ENCODE data around the gene DDX54. TPM values are rescaled to one million over a fixed set of nuclear protein-coding genes. Genes with fewer than 3 reads are reported as not detected.

DDX54 gene
- total RNA-seq, 2 donors from 2014 or later = 81.4 to 82.7 TPM

DNA sequence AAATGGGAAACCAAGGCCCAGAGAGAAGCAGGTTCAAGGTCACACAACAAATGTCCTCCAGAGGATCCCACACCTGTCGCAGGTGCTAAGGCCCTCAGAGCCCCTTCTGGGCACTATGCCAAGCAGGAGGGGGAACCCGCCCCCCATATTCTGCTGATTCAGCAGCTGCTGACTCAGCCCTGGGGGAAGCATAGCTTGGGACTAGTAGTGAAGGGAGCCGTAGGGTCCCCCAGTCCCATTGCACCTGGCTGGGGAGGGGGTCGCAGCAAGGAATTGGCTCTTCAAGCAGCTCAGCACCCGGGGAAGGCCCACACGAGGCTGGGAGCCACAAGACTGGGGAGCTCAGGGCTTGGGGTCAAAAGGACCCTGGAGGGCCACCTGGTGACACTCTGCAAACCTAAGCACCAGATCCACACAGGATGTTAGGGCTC lies 50.7 kb downstream of the DDX54 start:
- Mint-ChIP-seq H3K9me3 (no peaks in the 10 kb centered on the region), H3K4me1 (ENCODE audit: low read depth) (peaks cover 33% of the 10 kb centered on the region), H3K27me3 (ENCODE audit: low read depth) (no peaks in the 10 kb centered on the region), H3K27ac (no peak overlapping the region), H3K4me3 (peak overlapping the region; percentile 81 to 90), H3K36me3 (ENCODE audit: insufficient read depth in 2 of 2) (no peaks in the 10 kb centered on the region)
- ATAC-seq (replicated peaks in 1 of 2) (no peak), DNase-seq (no peak)

DNA sequence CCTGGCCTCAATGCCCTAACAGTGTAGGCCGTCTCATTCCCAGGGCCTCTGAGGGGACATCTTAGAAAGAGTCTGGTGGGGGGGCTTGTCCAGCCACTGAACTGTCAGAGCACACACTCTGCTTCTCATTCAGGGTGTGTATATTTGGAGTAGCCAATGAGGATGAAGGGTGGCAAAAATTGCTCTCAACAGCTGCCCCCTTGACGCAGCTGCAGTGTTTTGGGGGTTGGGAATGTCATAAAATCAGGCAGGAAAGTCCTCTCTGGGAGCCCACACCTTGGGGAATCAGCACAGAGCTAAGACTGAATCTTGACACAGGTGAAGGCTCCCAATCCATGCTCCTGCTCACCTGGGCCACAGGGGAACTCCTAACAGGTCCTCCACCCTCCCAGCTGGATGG lies 51.2 kb downstream of the DDX54 start:
- H3K27ac Mint-ChIP-seq = no peak overlapping the region
- no peak for ATAC-seq (replicated peaks in 1 of 2)
- H3K27me3 Mint-ChIP-seq (ENCODE audit: low read depth) = no peaks in the 10 kb centered on the region
- H3K9me3 Mint-ChIP-seq = no peaks in the 10 kb centered on the region
- H3K4me3 Mint-ChIP-seq = peak overlapping the region in 1 of 2 donors; percentile 81
- peaks cover 33% of the 10 kb centered on the region for H3K4me1 Mint-ChIP-seq (ENCODE audit: low read depth)
- no peak for DNase-seq
- H3K36me3 Mint-ChIP-seq (ENCODE audit: insufficient read depth in 2 of 2) = no peaks in the 10 kb centered on the region

DNA sequence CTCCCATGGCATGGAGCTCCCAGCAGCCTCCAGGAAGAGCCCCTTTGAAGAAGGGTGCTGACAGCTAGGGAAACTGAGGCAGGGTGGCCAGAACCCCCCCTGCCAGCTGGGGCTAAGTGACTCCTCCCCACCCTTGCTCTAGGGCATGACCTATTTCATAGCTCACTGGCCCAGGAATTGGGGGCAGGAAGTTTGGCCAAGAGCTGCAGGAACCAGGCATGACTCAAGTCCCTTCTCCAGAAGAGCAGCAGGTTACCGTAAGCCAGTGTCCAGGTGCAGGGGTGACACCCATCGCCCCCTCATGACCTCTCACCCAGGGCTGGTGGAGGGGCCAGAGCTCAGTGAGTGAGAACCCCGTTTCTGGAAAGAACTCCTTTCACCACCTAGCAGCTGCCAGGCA lies 51.6 kb downstream of the DDX54 start:
- Mint-ChIP-seq H3K27ac (no peak overlapping the region), H3K27me3 (ENCODE audit: low read depth) (no peaks in the 10 kb centered on the region), H3K4me3 (peak overlapping the region in 1 of 2 donors; percentile 81), H3K9me3 (no peaks in the 10 kb centered on the region), H3K36me3 (ENCODE audit: insufficient read depth in 2 of 2) (no peaks in the 10 kb centered on the region), H3K4me1 (ENCODE audit: low read depth) (peaks cover 35% of the 10 kb centered on the region)
- no peak for ATAC-seq (replicated peaks in 1 of 2)
- no peak for DNase-seq

DNA sequence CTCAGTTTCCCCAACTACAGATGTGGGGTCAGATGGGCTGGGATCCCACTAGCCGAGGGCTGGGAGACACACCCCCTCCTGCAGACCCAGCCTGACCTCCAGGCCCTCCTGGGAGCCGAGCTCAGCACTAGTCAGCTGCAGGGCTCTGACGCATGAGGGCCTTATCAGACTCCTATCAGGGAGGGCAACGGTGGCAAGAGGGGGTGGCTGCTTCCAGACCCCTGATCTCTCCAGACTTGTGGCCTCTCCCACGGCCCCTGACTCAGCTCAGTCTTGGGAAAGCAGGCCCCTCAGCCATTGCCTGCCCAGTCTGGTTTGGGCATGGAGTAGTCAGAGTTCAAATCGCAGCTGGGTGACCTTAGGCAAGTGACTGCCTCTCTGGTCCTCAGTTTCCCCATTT lies 52.2 kb downstream of the DDX54 start:
- ATAC-seq (replicated peaks in 1 of 2) = no peak
- DNase-seq = no peak
- H3K4me1 Mint-ChIP-seq (ENCODE audit: low read depth) = peaks cover 37% of the 10 kb centered on the region
- no peaks in the 10 kb centered on the region for H3K9me3 Mint-ChIP-seq
- H3K27ac Mint-ChIP-seq = no peak overlapping the region
- no peaks in the 10 kb centered on the region for H3K36me3 Mint-ChIP-seq (ENCODE audit: insufficient read depth in 2 of 2)
- no peaks in the 10 kb centered on the region for H3K27me3 Mint-ChIP-seq (ENCODE audit: low read depth)
- H3K4me3 Mint-ChIP-seq = no peak overlapping the region

DNA sequence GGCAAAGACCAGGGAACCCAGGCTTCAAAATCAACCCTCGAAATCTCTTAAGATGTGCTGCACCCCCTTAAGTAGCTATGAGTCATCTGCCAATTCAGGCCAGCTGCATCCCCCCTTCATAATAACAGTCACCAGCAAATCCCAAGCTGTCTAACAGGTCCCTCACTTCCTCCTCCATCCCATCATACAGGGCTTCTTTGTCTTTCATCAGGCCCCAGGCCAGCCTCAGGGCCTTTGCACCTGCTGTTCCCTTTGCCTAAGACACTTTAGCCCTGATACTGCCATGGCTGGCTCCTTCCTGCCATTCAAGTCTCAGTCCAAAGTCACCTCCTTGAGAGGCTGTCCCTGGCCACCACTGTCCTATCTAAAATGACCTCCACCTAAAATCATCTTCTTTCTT lies 53.7 kb downstream of the DDX54 start:
- ATAC-seq (replicated peaks in 1 of 2) = no peak
- DNase-seq = no peak
- H3K4me3 Mint-ChIP-seq = no peak overlapping the region
- H3K36me3 Mint-ChIP-seq (ENCODE audit: insufficient read depth in 2 of 2) = no peaks in the 10 kb centered on the region
- H3K9me3 Mint-ChIP-seq = no peaks in the 10 kb centered on the region
- H3K4me1 Mint-ChIP-seq (ENCODE audit: low read depth) = peaks cover 29% of the 10 kb centered on the region
- H3K27ac Mint-ChIP-seq = no peak overlapping the region
- no peaks in the 10 kb centered on the region for H3K27me3 Mint-ChIP-seq (ENCODE audit: low read depth)

DNA sequence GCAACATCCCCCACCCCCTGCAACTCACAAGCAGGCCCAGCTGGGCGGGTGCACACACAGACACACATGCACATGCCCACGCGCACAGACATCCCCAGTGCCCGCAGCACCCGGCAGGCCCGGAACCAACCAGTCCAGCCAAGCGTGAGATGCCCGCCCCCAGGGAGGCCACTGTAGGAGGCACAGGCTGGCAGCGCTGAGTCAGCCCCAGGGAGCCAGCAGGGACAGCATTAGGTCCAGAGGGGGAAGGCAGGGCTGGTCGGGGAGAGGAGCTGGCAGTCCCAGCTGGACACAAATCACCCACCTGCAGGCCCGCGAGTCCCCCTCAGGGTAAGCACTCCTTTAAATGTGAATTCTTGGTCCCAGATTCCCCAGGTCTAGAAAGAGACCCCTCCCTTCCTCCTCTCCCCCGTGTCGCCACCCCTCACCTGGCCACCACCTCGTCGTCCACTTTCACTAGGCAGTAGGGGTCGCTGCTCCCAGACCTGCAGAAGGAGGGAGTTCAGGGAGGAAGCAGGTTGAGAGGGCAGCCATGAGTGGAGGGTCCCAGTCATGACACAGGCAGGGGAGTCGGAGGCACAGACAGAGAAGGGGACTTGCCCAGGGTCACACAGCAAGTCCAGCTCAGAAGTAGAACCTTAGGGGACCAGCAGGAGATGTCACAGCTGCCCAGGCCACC lies 54.7 kb downstream of the DDX54 start:
- no peak for DNase-seq
- Mint-ChIP-seq H3K4me3 (no peak overlapping the region), H3K27ac (no peak overlapping the region), H3K9me3 (no peaks in the 10 kb centered on the region), H3K4me1 (ENCODE audit: low read depth) (peaks cover 20% of the 10 kb centered on the region), H3K36me3 (ENCODE audit: insufficient read depth in 2 of 2) (no peaks in the 10 kb centered on the region), H3K27me3 (ENCODE audit: low read depth) (no peaks in the 10 kb centered on the region)
- ATAC-seq (replicated peaks in 1 of 2) = no peak

DNA sequence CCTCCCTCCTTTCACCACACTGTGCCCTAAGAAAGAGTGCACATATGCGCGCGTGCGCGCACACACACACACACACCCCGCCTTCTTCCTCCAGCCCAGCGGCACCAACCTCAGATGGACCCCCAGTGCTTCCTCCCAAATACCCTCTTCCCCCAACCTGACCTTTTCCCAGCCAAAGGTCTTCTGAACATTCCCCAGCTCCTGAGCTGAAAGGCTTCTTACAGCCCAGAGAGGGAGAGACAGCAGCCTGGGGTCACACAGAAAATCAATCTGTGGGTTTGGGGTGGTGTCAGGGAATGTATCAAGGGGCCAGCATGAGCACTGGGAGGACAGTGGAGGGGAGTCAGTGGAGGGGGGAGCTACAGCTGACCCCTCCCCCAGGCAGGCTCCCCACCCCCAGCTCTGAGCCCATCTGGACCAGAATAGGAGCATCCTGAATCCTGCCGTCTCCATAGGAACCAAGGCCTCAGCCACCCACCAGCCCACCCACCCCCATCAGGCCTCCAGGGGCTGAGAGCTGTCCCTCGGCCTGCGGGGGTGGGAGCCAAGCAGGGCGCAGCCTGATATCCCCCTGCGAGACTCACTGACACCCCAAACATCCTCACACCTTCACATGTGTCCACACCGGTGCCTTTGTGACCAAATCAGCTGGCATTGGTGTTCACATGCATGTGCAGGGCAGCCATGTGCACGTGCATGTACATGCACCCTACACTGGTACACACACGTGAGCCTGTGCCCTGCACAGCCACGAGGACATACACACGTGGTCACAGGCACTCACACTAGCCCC lies 55.4 kb downstream of the DDX54 start:
- no peak overlapping the region for H3K27ac Mint-ChIP-seq
- no peaks in the 10 kb centered on the region for H3K36me3 Mint-ChIP-seq (ENCODE audit: insufficient read depth in 2 of 2)
- H3K9me3 Mint-ChIP-seq = no peaks in the 10 kb centered on the region
- ATAC-seq (replicated peaks in 1 of 2) (no peak), DNase-seq (no peak)
- H3K27me3 Mint-ChIP-seq (ENCODE audit: low read depth) = no peaks in the 10 kb centered on the region
- no peak overlapping the region for H3K4me3 Mint-ChIP-seq
- peaks cover 18% of the 10 kb centered on the region for H3K4me1 Mint-ChIP-seq (ENCODE audit: low read depth)

DNA sequence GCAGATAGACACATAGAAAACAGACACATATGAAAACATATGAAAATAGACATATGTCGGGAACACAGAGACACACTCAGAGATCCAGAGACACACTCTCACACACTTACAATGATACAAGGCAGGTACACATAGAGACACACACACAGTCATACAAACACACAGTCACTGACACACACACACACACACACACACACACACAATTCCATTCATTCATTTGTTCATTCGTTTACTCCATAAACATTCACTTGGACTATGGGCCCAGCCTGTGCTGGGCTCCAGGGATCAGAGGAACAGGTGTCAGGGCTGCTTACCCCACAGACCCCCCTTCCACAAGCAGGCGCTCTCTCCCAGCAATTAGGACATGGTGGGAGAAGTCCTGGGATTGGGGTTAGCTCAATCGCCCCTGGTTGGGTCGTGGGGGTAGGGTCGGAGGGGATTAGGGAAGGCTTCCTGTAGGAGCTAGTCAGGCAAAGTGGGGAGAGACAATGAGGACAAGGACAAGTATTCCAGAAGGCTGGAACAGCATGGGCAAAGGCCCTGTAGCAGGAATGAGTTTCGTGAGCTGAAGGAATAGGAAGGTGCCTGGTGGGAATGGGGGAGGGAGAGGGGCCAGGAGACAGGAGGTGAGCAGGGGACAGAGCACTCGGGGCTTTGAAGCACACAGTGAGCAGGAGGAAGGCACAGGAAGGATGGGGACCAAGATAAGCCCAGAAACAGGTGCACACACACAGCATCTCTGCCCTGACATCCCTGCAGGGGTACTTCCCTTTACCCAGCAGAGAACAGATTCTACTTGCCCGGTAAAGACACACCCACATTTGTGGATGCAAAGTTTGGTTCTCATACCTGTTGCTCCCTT lies 56.2 kb downstream of the DDX54 start:
- H3K4me3 Mint-ChIP-seq = no peak overlapping the region
- peaks cover 12% of the 10 kb centered on the region for H3K4me1 Mint-ChIP-seq (ENCODE audit: low read depth)
- no peak for ATAC-seq (replicated peaks in 1 of 2)
- H3K27me3 Mint-ChIP-seq (ENCODE audit: low read depth) = no peaks in the 10 kb centered on the region
- no peak for DNase-seq
- no peaks in the 10 kb centered on the region for H3K9me3 Mint-ChIP-seq
- H3K36me3 Mint-ChIP-seq (ENCODE audit: insufficient read depth in 2 of 2) = peaks cover 3 to 4% of the 10 kb centered on the region in 2 donors
- no peak overlapping the region for H3K27ac Mint-ChIP-seq

DNA sequence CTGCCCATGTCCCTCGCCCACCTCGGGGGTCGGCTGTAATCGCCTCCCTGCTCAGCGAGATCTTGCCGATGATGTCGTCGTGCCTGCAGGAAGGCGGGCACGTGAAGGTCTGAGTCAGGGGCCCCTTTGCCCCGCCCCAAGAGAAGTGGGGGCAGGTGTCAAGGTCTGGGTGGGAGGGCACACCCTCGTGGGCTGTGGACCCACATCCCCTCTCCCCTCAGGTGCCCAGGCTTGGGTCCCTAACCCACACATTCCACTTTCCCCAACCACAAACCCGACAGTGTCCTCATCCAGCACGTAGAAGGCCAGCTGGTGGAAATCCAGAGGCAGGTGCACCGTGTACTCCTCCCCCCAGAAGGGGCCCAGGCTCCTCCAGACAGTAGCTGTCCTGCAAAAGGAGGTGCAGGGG lies 57.5 kb downstream of the DDX54 start:
- Mint-ChIP-seq H3K9me3 (peaks cover 0 to 1% of the 10 kb centered on the region in 2 donors), H3K36me3 (ENCODE audit: insufficient read depth in 2 of 2) (peaks cover 6 to 9% of the 10 kb centered on the region in 2 donors), H3K27me3 (ENCODE audit: low read depth) (no peaks in the 10 kb centered on the region), H3K4me3 (no peak overlapping the region), H3K4me1 (ENCODE audit: low read depth) (peaks cover 12% of the 10 kb centered on the region), H3K27ac (no peak overlapping the region)
- DNase-seq (no peak), ATAC-seq (replicated peaks in 1 of 2) (no peak)

DNA sequence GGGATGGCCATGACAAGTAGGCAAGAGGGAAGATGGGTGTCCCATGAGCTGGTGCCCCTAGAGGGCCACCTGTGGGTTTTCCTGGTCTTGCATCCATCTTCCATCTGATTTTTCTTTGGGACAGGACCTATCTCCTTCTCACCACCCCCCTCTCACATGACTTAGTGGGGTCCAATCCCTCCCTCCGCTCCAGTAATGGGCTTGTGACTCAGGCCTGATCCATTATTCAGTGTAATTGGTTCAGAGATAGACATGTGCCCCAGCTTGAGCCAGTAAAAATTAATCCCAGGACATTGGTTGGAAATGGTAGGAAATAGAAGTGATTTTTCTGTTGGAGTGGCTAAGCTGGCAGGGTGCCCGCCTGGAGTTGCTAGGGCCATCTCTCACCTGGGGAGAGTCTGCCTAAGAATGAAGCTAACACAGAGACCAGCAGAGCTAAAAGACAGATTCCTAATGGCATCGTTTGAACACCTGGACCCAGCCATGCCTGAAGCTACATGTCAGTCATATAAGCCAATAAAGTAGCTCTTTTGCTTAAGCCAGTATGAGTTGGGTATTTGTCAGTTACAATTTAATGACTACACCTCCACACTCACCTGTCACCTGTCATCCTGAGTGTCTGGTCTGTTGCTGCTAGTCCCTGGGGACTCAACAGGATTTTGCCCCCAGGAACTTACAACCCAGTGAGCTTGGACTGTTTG lies 64.5 kb downstream of the DDX54 start:
- no peaks in the 10 kb centered on the region for H3K4me1 Mint-ChIP-seq (ENCODE audit: low read depth)

DNA sequence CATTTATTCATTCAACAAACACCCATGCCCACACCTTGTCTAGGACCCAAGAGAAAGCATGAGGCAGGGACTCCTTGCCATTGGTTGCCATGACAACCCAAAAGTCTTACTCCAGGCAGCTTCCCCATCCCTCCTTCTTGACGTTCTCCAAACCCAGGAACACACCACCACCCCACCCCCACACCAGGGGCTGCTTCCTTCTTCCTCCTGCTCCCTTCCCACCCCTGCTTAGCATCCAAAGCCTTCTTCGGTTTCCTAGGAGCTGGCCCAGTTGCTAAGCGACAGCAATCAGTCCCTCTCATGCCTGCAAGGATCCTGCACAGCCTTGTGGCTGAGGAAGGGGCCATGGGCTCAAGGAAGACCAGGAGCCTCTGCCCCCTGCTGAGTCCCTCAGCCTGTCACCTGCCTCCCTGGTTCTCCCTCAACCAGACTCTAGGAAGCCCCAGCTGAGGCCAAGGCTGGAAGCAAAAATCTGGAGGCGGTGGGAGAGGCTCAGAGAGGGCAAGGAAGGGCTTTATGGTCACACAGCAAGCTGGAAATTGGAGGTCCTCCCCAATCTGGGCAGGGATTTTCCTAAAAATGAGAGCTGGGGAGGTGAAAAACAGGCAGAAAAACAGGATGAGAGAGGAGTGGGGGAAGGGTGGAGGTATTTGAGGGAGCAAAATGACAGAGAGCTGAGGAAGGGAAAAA lies 65.2 kb downstream of the DDX54 start:
- ATAC-seq (replicated peaks in 1 of 2) (no peak), DNase-seq (no peak)
- Mint-ChIP-seq H3K27me3 (ENCODE audit: low read depth) (no peaks in the 10 kb centered on the region), H3K27ac (no peak overlapping the region), H3K9me3 (peaks cover 0 to 3% of the 10 kb centered on the region in 2 donors), H3K4me3 (no peak overlapping the region), H3K4me1 (ENCODE audit: low read depth) (no peaks in the 10 kb centered on the region), H3K36me3 (ENCODE audit: insufficient read depth in 2 of 2) (peaks cover 6 to 11% of the 10 kb centered on the region in 2 donors)

More for the DNA sequence above, 64.5 kb downstream of the DDX54 start:
- ATAC-seq (replicated peaks in 1 of 2) = no peak
- Mint-ChIP-seq H3K9me3 (peaks cover 0 to 3% of the 10 kb centered on the region in 2 donors), H3K36me3 (ENCODE audit: insufficient read depth in 2 of 2) (peaks cover 6 to 11% of the 10 kb centered on the region in 2 donors), H3K27ac (no peak overlapping the region), H3K4me3 (no peak overlapping the region), H3K27me3 (ENCODE audit: low read depth) (no peaks in the 10 kb centered on the region)
- DNase-seq = no peak

DNA sequence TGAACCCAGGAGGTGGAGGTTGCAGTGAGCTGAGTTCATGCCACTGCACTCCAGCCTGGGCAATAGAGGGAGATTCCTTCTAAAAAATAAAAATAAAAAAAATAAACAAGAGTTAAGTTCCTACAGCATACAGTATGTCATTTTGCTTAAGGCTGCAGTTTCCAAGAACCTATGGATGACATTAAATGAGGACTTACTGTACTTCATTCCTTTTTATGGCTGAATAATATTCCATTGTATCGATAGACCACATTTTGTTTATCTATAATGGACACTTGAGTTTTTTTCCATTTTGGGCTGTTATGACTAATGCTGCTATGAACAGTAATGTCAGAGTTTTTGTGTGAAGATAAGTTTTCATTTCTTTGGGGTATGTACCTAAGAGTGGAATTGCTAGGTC lies 67.1 kb downstream of the DDX54 start:
- H3K9me3 Mint-ChIP-seq = peaks cover 0 to 3% of the 10 kb centered on the region in 2 donors
- no peak overlapping the region for H3K4me3 Mint-ChIP-seq

More for the DNA sequence above, 67.1 kb downstream of the DDX54 start:
- H3K27ac Mint-ChIP-seq = no peak overlapping the region
- peaks cover 1 to 4% of the 10 kb centered on the region in 2 donors for H3K36me3 Mint-ChIP-seq (ENCODE audit: insufficient read depth in 2 of 2)
- H3K4me1 Mint-ChIP-seq (ENCODE audit: low read depth) = no peaks in the 10 kb centered on the region
- DNase-seq (no peak), ATAC-seq (replicated peaks in 1 of 2) (no peak)
- no peaks in the 10 kb centered on the region for H3K27me3 Mint-ChIP-seq (ENCODE audit: low read depth)

Measured in activated T-cell treated with anti-CD3 and anti-CD28 coated beads, Interleukin-2, amount 50 U/mL, for 72 hours (primary cell).